Measurements from ENCODE around the gene WIF1.

Gene WIF1, protein sequence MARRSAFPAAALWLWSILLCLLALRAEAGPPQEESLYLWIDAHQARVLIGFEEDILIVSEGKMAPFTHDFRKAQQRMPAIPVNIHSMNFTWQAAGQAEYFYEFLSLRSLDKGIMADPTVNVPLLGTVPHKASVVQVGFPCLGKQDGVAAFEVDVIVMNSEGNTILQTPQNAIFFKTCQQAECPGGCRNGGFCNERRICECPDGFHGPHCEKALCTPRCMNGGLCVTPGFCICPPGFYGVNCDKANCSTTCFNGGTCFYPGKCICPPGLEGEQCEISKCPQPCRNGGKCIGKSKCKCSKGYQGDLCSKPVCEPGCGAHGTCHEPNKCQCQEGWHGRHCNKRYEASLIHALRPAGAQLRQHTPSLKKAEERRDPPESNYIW

DNA sequence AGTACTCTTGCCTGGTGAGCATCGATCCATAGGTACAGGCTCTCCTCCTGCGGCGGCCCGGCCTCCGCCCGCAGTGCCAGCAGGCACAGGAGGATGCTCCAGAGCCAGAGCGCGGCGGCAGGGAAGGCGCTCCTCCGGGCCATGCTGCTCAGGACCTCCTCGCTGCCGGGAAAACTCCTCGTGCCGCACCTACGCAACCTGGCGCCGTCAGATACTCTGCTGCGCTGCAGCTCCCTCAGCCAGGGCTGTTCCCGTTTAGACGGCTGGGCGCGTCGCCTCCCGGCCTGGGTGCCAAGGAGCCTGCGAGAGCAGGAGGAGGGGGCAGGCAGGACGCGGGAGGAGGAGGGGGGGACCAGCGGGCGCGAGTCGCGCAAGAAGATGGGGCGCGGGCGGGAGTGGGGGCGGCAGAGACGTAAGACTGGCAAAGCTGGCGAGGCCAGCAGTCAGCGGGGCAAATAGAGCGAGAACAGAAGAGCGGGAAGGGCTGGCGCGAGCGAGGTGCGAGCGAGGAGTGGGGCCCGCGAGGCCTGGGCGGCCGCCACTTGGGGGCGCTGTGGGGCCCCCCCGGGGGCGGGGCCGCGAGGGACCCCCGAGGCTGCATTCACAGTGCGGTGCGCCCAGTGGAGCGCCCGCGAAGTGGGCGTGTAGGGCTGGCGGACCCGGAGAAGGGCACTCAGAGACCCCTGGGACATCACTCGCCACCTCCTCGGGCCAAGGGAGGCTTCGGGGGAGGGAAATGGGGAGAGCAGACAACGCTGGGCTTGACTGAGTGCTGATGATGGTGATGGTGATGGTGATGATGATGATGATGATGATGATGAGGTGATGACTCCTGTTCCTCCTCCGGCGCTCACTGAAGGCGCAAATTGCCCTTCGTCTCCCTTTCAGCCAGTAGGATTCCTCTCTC, at the start of gene WIF1:
WIF1 (minus strand) TSS at position 257 of the 907 bp plus-strand sequence; CDS start at position 143, 114 bp downstream.
- peak in 1 of 2 donors; percentile 11 for DNase-seq (ENCODE audit: extremely low read depth in 1 of 2, low read depth in 1 of 2)

DNA sequence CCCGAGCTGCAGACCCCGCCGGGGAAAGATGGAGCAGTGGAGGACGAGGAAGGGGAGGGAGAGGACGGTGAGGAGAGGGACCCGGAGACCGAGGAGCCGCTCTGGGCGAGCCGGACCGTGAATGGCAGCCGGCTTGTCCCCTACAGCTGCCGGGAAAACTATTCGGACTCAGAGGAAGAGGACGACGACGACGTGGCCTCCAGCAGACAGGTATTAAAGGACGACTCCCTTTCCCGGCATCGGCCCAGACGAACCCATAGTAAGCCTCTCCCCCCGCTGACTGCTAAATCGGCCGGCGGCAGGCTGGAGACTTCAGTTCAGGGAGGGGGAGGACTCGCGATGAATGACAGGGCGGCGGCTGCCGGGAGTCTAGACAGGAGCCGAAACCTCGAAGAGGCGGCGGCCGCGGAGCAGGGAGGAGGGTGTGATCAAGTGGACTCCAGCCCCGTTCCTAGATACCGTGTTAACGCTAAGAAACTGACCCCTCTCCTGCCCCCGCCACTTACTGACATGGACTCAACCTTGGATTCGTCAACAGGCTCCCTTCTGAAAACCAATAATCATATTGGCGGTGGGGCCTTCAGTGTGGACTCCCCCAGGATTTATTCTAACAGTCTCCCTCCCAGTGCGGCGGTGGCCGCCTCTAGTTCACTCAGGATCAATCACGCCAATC, 49.2 kb upstream of the WIF1 start:
- DNase-seq (ENCODE audit: extremely low read depth in 1 of 2, low read depth in 1 of 2) = peak; percentile 44 to 63

DNA sequence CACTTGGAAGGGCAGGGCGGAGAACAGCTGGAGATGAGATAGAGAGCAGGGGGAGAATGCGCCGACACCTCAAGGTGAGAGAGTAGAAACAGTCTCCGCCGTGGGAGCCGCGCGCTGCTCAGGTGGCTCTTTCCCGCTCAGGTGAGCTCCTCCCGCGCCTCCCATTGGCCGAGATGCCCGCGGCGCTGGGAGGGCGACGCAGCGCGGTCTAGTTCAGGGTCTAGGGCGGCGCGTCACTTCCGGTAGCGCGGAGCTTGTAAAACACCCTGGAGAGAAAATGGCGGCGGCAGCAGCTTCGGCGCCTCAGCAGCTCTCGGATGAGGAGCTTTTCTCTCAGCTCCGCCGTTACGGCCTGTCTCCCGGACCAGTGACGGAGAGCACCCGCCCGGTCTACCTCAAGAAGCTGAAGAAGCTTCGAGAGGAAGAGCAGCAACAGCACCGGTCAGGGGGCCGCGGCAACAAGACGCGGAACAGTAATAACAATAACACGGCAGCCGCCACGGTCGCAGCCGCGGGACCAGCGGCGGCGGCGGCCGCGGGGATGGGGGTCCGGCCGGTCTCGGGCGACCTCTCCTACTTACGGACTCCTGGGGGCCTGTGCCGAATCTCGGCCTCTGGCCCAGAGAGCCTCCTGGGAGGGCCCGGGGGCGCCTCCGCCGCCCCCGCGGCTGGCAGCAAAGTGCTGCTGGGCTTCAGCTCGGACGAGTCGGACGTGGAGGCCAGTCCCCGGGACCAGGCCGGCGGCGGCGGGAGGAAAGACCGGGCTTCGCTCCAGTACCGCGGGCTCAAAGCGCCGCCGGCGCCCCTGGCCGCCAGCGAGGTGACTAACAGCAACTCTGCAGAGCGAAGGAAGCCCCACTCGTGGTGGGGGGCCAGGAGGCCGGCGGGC, 48.5 kb upstream of the WIF1 start, which contains the start of gene LEMD3:
LEMD3 (plus strand) TSS at position 264 of the 889 bp plus-strand sequence; CDS start at position 278, 14 bp downstream.
- DNase-seq (ENCODE audit: extremely low read depth in 1 of 2, low read depth in 1 of 2) = peak; percentile 85 to 88

DNA sequence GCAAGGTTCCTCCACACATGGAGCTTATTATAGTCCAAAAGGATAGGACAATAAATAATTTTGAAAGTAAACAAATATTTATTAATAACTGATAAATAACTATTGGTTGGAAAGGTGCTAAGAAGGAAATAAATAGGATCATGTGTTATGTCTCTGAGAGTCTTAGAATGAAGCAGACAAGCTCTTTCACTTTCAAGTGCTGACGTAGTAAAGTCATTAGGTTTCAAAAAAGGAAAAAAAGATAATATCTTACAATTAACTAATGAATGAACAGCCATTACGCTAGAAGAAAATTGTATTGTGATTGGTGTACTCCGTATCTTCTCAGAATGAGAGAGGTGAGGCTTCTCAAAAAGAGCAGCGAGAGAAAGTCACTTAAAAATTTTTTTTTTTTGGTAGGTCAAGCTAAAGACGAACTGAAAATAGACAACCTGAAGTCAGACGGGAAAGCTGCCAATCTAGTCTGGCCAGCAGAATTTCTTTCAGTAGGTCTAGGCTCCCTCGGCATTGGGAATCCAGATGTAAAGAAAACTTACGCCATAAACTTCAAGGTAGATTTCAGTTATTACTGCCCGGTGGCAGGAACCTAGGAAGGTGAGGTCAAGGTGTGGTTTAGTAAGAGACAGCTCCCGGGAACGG, 47.7 kb upstream of the WIF1 start:
- DNase-seq (ENCODE audit: extremely low read depth in 1 of 2, low read depth in 1 of 2) = no peak

DNA sequence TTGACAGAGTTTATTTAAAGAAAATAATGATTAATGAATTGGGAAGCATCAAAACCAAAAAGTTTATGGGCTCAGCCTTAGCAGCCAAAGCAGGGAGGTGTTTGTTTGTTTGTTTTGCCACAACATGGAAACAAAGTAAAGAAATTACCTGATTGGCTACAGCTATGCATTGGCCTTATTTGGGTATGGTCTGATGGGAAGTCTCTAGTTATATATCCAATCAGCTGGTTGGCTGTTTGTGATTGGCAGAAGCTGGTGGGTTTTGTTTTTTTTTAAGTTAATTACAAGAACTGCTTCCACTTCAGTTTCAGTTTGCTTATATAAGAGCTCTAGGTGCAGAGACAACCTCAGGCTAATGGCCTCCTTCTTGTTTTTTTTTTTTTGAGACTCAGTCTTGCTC, 43.7 kb upstream of the WIF1 start:
- DNase-seq (ENCODE audit: extremely low read depth in 1 of 2, low read depth in 1 of 2) = no peak

DNA sequence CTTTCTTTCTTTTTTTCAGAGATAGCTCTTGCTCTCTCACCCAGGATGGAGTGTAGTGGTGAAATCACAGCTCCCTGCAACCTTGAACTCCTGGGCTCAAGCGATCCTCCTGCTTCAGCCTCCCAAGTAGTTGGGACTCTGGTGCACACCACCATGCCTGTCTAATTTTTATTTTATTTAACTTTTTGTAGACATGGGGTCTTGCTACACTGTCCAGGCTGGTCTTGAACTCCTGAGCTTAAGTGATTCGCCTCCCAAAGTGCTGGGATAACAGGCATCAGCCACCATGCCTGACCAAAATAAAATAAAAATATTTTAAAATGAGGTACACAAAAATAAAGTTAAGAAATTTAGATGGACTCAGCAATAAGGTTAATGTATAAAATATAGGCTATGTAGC, 43.1 kb upstream of the WIF1 start:
- DNase-seq (ENCODE audit: extremely low read depth in 1 of 2, low read depth in 1 of 2) = no peak

DNA sequence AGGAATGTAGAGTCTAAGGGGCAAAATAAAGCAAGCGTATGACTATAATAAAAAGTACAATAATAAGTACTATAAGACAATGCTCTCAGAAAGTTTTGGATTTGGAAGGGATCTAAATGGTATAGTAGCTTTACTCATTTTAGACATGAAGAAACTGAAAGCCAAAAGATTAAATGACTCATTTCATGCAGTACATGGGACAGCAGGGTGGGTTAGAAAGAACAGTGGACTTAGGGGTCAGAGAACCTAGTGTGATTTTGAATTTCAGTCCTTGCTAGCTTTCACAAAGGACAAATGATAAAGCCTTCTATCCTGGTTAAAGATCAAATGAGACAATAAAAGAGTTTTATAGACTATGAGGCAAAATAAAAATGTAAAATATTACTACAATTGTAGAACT, 41.5 kb upstream of the WIF1 start:
- DNase-seq (ENCODE audit: extremely low read depth in 1 of 2, low read depth in 1 of 2) = no peak

DNA sequence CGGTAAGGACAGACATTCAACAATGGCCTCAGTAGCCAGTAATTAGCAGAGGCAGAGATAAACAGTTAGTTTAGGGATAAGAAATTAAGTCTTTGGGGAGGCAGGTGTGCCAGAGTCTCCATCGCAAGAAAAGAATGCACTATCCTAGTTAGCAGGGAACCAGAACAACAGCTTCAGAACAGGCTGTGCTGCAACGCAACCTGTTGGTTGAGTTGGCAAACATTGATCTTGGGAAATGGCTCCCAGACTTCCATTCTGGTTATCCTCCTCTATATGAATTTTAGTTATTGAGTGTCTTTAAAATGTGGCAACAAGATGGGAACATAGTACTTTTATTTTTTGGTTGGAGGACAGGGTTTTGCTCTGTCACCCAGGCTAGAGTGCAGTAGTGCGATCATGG, 36.0 kb upstream of the WIF1 start:
- DNase-seq (ENCODE audit: extremely low read depth in 1 of 2, low read depth in 1 of 2) = no peak

DNA sequence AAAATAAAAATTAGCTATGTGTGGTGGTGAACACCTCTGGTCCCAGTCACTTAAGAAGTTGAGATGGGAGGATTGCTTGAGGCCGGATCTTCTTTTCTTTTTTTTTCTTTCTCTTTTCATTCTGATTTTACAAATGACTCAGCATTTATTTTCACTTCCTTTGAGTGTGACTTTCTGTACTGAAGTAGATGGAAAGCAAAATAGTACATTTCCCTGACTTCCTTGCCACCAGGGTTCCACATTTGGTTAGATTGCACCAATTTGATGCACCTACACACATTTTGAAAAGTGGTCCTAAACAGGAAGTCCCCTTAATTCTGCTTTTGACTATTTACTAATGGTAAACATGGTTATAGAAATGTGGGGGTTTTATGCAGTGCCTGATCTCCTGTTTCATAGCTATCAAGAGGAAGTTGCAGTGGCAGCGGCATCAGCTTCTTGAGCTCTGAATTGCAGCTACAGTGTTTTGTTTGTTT, 35.3 kb upstream of the WIF1 start:
- DNase-seq (ENCODE audit: extremely low read depth in 1 of 2, low read depth in 1 of 2) = no peak

DNA sequence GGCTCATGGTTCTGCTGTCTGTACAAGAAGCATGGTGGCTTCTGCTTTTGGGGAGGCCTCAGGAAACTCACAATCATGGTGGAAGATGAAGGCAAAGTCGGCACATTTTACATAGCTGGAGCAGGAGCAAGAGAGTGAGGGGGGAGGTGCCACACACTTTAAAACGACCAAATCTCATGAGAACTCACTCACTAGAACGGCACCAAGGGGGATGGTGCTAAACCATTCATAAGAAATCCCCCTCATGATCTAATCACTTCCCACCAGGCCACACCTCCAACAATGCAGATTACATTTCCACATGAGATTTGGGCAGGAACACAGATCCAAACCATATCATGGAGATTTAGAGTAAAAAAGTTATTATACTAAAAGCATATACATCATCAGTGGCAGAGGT, 34.7 kb upstream of the WIF1 start:
- no peak for DNase-seq (ENCODE audit: extremely low read depth in 1 of 2, low read depth in 1 of 2)

DNA sequence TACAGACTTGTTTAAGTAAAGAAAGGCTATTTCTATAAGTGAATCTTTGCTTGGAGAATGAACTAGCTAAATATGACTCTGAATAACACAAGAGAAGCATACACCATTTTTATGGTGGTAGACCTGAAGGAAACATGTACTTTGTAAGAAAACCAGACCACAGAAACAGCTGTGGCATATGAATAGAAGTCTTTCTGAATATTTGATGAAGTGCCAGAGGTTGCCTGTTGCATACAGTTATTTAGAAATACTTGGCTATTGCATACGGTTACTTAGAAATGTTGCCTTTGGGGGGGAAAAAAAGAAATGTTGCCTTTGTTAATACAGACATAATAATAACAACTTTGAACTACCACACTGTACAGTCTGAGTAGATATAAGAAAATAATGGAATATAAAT, 31.5 kb upstream of the WIF1 start:
- DNase-seq (ENCODE audit: extremely low read depth in 1 of 2, low read depth in 1 of 2) = no peak

DNA sequence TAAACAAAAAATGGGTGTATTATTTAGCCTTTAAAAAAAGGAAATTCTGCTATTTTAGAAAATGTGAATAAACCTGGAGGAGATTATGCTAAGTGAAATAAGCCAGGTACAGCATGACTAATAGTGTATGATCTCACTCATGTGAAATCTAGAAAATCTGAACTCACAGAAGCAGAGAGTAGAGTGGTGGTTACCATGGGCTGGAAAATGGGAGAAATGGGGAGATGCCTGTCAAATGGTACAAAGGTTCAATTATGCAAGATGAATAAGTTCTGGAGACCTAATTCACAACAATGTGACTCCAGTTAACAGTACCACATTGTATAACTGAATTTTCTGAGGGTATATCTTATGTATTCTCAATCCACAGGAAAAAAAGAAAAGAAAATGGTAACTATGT, 30.9 kb upstream of the WIF1 start:
- DNase-seq (ENCODE audit: extremely low read depth in 1 of 2, low read depth in 1 of 2) = no peak

DNA sequence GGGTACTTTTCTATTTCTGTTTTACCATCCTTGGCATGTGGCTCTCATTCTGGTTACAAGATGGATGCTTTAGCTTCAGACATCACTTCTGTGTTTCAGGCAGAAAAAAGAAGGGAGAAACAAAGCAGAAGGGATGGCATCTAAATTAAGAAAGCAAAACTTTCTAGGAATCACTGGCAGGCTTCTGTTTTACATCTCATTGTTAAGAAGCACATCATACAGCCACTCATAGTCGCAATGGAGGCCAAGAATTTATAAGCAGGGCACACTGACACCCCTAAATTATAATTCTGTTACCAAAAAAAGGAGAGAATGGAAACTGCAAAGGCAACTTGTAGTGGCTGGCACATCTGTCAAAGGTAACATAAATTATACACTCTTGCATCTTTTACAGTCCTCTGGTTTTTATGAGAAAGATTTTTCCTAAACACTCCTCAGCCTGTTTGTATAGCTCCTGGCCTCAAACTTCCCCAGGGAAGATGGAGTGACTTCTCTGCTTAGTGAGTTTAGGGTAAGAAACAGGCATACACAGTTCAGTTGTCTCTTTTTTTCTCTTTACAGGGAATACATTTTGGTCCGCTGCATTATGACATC, 26.3 kb upstream of the WIF1 start:
- no peak for DNase-seq (ENCODE audit: extremely low read depth in 1 of 2, low read depth in 1 of 2)

DNA sequence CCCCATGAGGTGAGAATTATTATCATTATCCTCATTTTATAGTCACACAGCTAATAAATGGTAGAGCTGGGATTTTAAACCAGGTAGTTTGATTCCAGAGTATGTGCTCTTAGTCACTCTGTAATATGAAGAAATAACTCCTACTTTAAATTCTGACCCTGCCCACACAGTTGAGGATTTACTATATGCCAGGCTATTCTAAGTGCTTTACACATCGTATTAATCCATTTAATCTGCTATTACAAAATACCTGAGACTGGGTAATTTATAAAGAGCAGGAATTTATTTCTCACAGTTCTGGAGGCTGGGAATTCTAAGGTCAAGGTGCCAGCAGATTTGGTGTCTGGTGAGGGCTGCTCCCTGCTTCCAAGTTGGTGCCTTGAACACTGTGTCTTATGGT, 19.6 kb upstream of the WIF1 start:
- no peak for DNase-seq (ENCODE audit: extremely low read depth in 1 of 2, low read depth in 1 of 2)

DNA sequence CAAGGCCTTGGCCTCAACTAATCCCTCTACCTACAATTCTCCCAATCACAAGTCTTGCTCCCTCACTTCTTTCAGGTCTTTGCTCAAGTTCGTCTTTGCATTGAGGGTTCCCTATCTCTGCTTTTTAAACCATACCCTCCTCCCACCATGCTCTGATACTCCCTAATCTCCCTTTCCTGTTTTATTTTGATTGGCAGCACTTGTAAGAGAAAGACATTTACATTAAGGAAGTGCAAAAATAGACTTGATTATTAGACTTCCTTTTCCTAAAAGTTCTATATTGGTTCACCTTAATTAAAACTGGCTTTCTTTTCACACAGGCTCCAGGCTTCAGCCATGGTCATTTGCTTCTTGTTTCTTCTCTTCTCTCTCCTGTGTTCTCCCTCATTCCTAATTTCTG, 18.3 kb upstream of the WIF1 start:
- DNase-seq (ENCODE audit: extremely low read depth in 1 of 2, low read depth in 1 of 2) = no peak

DNA sequence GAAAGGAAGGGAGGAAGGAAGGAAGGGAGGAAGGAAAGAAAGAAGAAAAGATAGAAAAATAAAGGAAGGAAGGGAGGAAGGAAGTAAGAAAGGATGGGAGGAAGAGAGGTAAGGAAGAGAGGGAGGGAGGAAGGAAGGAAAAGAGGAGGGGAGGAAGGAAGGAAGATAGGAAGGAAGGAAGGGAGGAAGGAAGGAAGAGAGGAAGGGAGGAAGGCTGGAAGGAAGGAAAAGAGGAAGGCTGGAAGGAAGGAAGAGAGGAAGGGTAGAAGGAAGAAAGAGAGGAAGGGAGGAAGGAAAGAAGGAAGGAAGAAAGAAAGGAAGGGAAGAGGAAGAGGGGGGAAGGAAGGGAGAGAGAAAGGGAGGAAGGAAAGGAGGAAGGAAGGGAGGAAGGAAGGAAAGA, 12.8 kb upstream of the WIF1 start:
- DNase-seq (ENCODE audit: extremely low read depth in 1 of 2, low read depth in 1 of 2) = no peak

DNA sequence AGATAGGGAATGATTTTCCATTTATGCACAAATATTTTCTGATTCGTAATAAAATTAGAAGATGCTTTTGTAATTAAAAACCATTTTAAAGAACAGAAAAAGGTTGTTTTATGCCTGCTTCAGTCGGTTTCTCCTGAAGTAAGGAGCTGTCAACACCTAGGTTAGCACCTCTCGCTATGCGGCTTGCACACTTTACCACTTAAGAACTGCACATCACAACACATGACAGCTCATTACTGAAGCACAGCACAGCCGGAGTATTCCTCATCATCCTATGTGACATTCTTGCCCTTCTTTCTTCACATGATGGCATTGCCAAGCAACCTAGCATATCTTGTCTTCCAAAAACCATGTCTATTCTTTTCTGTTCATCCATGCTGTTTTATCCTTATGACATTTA, 5.4 kb upstream of the WIF1 start:
- no peak for DNase-seq (ENCODE audit: extremely low read depth in 1 of 2, low read depth in 1 of 2)

DNA sequence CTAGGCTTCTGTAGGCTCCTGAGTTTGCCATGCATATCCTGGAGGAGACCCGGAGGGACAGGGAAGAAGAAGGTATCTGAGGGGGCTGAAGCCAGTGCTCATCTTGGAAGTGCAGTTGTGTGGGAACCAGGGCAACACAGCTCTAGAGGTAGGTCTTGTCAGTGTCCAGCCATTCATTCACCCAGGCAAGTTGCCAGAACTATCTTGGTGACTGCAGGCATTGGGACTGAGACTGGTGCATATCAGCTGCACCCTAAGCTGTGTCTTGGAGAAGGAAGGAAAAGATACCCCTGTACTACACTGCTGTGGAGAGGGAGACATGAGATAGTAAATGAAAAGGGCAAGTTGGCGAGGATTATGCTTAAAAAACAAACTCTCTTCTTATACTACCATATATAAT, 4.9 kb upstream of the WIF1 start:
- no peak for DNase-seq (ENCODE audit: extremely low read depth in 1 of 2, low read depth in 1 of 2)

DNA sequence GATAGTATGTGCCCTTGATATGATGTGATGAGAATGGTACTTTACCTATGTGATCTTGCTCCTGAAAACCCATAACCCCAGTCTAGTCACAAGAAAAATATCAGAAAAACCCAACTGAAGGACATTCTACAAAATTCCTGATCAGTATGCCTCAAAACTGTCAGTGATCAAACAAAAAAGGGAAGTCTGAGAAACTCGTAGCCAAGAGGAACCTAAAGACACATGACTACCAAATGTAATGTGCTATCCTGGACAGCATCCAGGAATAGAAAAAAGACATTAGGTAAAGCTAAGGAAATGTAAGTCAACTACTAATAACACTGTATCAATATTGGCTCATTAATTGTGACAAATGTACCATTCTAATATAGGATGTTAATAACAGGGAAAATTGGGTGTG, 4.1 kb upstream of the WIF1 start:
- no peak for DNase-seq (ENCODE audit: extremely low read depth in 1 of 2, low read depth in 1 of 2)
